Measurements from ENCODE around the gene SEPTIN3.

The SEPTIN3 gene

DNA sequence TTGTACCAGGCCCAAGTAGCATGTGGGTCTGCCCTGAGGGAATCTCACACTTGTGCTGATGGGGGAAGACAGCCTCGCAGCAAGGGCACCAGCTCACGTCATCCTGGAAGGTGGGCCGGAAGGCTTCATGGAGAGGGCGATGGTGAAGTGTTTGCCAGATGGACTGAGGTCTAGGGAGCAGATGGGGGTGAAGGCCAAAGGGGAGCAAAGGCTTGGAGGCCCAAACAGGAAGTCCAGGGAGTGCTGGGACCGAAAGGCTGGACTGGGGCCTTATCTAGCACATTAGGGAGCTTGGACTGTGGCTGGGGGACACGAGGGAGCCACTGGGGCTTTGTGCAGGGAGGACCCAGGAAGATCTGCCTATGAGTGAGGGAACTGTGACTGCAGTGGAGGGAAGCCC, 41.4 kb upstream of the SEPTIN3 start:
- peaks cover 44% of the 10 kb centered on the region for H3K36me3 ChIP-seq (ENCODE audit: control insufficient read depth, low read length)
- TF ChIP-seq, protein P1, sequence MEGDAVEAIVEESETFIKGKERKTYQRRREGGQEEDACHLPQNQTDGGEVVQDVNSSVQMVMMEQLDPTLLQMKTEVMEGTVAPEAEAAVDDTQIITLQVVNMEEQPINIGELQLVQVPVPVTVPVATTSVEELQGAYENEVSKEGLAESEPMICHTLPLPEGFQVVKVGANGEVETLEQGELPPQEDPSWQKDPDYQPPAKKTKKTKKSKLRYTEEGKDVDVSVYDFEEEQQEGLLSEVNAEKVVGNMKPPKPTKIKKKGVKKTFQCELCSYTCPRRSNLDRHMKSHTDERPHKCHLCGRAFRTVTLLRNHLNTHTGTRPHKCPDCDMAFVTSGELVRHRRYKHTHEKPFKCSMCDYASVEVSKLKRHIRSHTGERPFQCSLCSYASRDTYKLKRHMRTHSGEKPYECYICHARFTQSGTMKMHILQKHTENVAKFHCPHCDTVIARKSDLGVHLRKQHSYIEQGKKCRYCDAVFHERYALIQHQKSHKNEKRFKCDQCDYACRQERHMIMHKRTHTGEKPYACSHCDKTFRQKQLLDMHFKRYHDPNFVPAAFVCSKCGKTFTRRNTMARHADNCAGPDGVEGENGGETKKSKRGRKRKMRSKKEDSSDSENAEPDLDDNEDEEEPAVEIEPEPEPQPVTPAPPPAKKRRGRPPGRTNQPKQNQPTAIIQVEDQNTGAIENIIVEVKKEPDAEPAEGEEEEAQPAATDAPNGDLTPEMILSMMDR (IDR thresholded peaks at IDR 0.05; ENCODE audit: low read depth, low read length, poor library complexity, severe bottlenecking): no peak
- TF ChIP-seq EZH2phosphoT487 (IDR thresholded peaks at IDR 0.05; ENCODE audit: borderline replicate concordance, low read length): no peak
- H3K79me2 ChIP-seq (ENCODE audit: control insufficient read depth, low read length): peaks cover 37% of the 10 kb centered on the region
- no peaks in the 10 kb centered on the region for H3K27me3 ChIP-seq (ENCODE audit: control insufficient read depth, low read length)
- peak overlapping the region; percentile 85 for H3K4me2 ChIP-seq (ENCODE audit: low read length)
- H3K9me3 ChIP-seq (ENCODE audit: control insufficient read depth, insufficient read depth, low read length): no peaks in the 10 kb centered on the region
- H3K4me3 ChIP-seq (ENCODE audit: low read length): no peak overlapping the region
- peaks cover 38% of the 10 kb centered on the region for H3F3A ChIP-seq (ENCODE audit: control insufficient read depth, insufficient read depth)
- H4K20me1 ChIP-seq (ENCODE audit: control insufficient read depth, insufficient read depth, low read depth, low read length): peaks cover 7% of the 10 kb centered on the region; the same call in 1 of the 2 replicates
- H3K4me1 ChIP-seq (ENCODE audit: control insufficient read depth, low read length): peaks cover 89% of the 10 kb centered on the region
- peak overlapping the region; percentile 86 for H3K27ac ChIP-seq (ENCODE audit: low read depth, low read length)
- no peaks in the 10 kb centered on the region for H3K9me2 ChIP-seq (replicated peaks; ENCODE audit: control insufficient read depth, low read length)

DNA sequence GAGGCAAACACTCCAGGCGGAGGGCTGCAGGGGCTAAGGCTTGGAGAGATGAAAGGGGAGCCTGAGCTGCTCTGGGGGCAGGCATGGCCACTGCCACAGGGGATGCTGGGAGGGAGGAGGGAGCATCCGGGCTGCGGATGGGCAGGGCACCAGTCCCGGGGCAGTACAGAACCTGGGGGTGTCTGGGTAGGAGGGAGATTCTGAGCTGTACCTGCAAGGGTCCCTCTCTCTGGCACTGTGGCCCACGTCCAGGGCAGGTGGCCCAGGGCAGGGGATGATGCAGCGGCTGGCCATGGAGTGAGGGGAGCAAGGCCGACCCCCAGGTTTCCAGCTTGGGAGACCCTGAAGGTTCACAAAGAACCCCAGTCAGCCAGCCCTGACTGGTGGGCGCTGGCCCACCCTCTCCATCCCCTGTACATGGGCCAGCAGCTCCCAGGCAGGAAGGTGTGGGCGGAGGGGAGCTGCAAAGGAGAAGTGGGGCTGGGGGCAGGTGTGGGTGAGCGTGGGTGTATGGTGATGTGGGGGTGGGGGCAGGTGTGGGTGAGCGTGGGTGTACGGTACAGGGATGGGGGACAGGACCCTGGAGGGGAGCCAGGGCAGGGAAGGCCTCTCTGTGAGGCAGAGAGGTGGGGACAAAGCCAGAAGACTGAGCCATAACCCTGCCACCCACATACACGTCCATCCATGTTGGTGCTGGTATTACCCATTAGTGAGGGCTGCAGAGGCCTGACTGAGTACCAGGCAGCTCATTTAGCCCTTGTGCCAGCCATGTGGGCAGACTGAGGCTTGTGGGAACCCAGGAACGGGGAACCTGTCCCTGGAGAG, 40.4 kb upstream of the SEPTIN3 start:
- Histone ChIP-seq H3K79me2 (ENCODE audit: control insufficient read depth, low read length) (peaks cover 34% of the 10 kb centered on the region), H3K9me3 (ENCODE audit: control insufficient read depth, insufficient read depth, low read length) (no peaks in the 10 kb centered on the region), H3K27me3 (ENCODE audit: control insufficient read depth, low read length) (no peaks in the 10 kb centered on the region), H3K4me2 (ENCODE audit: low read length) (peak overlapping the region; percentile 85), H3F3A (ENCODE audit: control insufficient read depth, insufficient read depth) (peaks cover 35% of the 10 kb centered on the region), H3K9me2 (replicated peaks; ENCODE audit: control insufficient read depth, low read length) (no peaks in the 10 kb centered on the region), H4K20me1 (ENCODE audit: control insufficient read depth, insufficient read depth, low read depth, low read length) (0 out of 2 replicates have a peak, but pooled peaks cover 3% of the 10 kb centered on the region), H3K27ac (ENCODE audit: low read depth, low read length) (peak overlapping the region; percentile 86), H3K4me3 (ENCODE audit: low read length) (peak overlapping the region; percentile 16; the same call in 1 of the 2 replicates), H3K36me3 (ENCODE audit: control insufficient read depth, low read length) (peaks cover 44% of the 10 kb centered on the region), H3K4me1 (ENCODE audit: control insufficient read depth, low read length) (peaks cover 89% of the 10 kb centered on the region)
- TF ChIP-seq, protein P1 (IDR thresholded peaks at IDR 0.05; ENCODE audit: low read depth, low read length, poor library complexity, severe bottlenecking): no peak
- no peak for TF ChIP-seq EZH2phosphoT487 (IDR thresholded peaks at IDR 0.05; ENCODE audit: borderline replicate concordance, low read length)

DNA sequence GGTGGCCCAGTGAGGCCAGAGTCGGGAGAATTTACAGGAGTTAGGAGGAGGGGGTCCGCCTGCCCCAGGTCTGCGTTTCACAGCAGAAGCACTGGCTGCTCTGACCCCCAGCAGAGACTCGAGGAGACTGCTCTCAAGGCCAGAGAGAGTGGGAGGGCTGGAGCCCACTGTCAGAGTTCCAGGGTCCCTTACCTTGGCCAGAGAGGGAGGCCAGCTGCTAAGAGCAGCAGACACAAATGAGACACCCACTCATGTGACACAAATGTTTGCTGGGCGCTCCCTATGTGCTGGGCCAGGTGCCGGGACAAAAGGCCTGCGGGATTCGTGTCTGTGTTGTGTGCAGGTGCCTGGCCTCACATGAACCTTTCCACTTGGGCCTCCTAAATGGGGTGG, 39.8 kb upstream of the SEPTIN3 start:
- Histone ChIP-seq H3F3A (ENCODE audit: control insufficient read depth, insufficient read depth) (peaks cover 36% of the 10 kb centered on the region), H3K4me3 (ENCODE audit: low read length) (peak overlapping the region; percentile 16; the same call in 1 of the 2 replicates), H3K4me1 (ENCODE audit: control insufficient read depth, low read length) (peaks cover 89% of the 10 kb centered on the region), H3K4me2 (ENCODE audit: low read length) (peak overlapping the region; percentile 85), H3K36me3 (ENCODE audit: control insufficient read depth, low read length) (peaks cover 47% of the 10 kb centered on the region), H4K20me1 (ENCODE audit: control insufficient read depth, insufficient read depth, low read depth, low read length) (0 out of 2 replicates have a peak, but pooled peaks cover 3% of the 10 kb centered on the region), H3K27me3 (ENCODE audit: control insufficient read depth, low read length) (no peaks in the 10 kb centered on the region), H3K9me3 (ENCODE audit: control insufficient read depth, insufficient read depth, low read length) (no peaks in the 10 kb centered on the region), H3K79me2 (ENCODE audit: control insufficient read depth, low read length) (peaks cover 36% of the 10 kb centered on the region), H3K9me2 (replicated peaks; ENCODE audit: control insufficient read depth, low read length) (no peaks in the 10 kb centered on the region), H3K27ac (ENCODE audit: low read depth, low read length) (peak overlapping the region; percentile 86)
- TF ChIP-seq, protein P1 (IDR thresholded peaks at IDR 0.05; ENCODE audit: low read depth, low read length, poor library complexity, severe bottlenecking): no peak
- TF ChIP-seq EZH2phosphoT487 (IDR thresholded peaks at IDR 0.05; ENCODE audit: borderline replicate concordance, low read length): no peak
